Measurements from ENCODE around the gene KASH5. TPM values are rescaled to one million over a fixed set of nuclear protein-coding genes. Genes with fewer than 3 reads are reported as not detected.

The KASH5 gene
- total and polyA plus RNA-seq, 2 of the 8 experiments (the other 6 are each of a cell fraction or from before 2014, with no cell fraction given): 0.05 to 0.19 TPM

- TF ChIP-seq, protein P1, sequence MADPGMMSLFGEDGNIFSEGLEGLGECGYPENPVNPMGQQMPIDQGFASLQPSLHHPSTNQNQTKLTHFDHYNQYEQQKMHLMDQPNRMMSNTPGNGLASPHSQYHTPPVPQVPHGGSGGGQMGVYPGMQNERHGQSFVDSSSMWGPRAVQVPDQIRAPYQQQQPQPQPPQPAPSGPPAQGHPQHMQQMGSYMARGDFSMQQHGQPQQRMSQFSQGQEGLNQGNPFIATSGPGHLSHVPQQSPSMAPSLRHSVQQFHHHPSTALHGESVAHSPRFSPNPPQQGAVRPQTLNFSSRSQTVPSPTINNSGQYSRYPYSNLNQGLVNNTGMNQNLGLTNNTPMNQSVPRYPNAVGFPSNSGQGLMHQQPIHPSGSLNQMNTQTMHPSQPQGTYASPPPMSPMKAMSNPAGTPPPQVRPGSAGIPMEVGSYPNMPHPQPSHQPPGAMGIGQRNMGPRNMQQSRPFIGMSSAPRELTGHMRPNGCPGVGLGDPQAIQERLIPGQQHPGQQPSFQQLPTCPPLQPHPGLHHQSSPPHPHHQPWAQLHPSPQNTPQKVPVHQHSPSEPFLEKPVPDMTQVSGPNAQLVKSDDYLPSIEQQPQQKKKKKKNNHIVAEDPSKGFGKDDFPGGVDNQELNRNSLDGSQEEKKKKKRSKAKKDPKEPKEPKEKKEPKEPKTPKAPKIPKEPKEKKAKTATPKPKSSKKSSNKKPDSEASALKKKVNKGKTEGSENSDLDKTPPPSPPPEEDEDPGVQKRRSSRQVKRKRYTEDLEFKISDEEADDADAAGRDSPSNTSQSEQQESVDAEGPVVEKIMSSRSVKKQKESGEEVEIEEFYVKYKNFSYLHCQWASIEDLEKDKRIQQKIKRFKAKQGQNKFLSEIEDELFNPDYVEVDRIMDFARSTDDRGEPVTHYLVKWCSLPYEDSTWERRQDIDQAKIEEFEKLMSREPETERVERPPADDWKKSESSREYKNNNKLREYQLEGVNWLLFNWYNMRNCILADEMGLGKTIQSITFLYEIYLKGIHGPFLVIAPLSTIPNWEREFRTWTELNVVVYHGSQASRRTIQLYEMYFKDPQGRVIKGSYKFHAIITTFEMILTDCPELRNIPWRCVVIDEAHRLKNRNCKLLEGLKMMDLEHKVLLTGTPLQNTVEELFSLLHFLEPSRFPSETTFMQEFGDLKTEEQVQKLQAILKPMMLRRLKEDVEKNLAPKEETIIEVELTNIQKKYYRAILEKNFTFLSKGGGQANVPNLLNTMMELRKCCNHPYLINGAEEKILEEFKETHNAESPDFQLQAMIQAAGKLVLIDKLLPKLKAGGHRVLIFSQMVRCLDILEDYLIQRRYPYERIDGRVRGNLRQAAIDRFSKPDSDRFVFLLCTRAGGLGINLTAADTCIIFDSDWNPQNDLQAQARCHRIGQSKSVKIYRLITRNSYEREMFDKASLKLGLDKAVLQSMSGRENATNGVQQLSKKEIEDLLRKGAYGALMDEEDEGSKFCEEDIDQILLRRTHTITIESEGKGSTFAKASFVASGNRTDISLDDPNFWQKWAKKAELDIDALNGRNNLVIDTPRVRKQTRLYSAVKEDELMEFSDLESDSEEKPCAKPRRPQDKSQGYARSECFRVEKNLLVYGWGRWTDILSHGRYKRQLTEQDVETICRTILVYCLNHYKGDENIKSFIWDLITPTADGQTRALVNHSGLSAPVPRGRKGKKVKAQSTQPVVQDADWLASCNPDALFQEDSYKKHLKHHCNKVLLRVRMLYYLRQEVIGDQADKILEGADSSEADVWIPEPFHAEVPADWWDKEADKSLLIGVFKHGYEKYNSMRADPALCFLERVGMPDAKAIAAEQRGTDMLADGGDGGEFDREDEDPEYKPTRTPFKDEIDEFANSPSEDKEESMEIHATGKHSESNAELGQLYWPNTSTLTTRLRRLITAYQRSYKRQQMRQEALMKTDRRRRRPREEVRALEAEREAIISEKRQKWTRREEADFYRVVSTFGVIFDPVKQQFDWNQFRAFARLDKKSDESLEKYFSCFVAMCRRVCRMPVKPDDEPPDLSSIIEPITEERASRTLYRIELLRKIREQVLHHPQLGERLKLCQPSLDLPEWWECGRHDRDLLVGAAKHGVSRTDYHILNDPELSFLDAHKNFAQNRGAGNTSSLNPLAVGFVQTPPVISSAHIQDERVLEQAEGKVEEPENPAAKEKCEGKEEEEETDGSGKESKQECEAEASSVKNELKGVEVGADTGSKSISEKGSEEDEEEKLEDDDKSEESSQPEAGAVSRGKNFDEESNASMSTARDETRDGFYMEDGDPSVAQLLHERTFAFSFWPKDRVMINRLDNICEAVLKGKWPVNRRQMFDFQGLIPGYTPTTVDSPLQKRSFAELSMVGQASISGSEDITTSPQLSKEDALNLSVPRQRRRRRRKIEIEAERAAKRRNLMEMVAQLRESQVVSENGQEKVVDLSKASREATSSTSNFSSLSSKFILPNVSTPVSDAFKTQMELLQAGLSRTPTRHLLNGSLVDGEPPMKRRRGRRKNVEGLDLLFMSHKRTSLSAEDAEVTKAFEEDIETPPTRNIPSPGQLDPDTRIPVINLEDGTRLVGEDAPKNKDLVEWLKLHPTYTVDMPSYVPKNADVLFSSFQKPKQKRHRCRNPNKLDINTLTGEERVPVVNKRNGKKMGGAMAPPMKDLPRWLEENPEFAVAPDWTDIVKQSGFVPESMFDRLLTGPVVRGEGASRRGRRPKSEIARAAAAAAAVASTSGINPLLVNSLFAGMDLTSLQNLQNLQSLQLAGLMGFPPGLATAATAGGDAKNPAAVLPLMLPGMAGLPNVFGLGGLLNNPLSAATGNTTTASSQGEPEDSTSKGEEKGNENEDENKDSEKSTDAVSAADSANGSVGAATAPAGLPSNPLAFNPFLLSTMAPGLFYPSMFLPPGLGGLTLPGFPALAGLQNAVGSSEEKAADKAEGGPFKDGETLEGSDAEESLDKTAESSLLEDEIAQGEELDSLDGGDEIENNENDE (IDR thresholded peaks at IDR 0.05; ENCODE audit: insufficient replicate concordance, low read length): no peak
Measured at GRCh38 chr19:49453757-49454240, 65.8 kb downstream of the KASH5 start (continued).
